ENCODE data around the gene RGS7.
"Not testable (repeated sequence)": the region's sequence is repeated elsewhere in the genome, so short reads cannot be mapped to it uniquely, and the experiment has no call there.

The RGS7 gene

DNA sequence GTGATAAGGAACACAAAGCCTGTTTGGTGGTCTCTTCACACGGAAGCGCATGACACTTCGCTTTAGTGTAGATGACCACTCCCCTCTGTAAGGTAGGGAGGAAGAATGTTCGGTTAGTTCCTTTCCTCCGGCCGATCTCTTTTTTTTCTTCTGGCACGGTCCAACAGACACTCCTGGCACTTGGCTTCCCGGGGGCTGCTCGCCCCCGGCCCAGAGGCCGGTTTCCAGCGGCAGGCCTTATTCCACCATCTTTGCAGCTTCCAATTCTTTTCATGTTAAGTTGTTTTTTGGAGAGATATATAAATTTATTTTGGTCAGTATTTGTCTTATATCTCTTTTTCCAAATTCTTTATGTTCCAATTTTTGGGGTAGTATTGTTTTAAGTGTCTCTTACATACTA lies 593.2 kb downstream of the RGS7 start:
- TF ChIP-seq, protein P1, sequence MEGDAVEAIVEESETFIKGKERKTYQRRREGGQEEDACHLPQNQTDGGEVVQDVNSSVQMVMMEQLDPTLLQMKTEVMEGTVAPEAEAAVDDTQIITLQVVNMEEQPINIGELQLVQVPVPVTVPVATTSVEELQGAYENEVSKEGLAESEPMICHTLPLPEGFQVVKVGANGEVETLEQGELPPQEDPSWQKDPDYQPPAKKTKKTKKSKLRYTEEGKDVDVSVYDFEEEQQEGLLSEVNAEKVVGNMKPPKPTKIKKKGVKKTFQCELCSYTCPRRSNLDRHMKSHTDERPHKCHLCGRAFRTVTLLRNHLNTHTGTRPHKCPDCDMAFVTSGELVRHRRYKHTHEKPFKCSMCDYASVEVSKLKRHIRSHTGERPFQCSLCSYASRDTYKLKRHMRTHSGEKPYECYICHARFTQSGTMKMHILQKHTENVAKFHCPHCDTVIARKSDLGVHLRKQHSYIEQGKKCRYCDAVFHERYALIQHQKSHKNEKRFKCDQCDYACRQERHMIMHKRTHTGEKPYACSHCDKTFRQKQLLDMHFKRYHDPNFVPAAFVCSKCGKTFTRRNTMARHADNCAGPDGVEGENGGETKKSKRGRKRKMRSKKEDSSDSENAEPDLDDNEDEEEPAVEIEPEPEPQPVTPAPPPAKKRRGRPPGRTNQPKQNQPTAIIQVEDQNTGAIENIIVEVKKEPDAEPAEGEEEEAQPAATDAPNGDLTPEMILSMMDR (conservative IDR thresholded peaks at IDR 0.05), result no peak
- no peak overlapping the region for H3K27ac ChIP-seq

DNA sequence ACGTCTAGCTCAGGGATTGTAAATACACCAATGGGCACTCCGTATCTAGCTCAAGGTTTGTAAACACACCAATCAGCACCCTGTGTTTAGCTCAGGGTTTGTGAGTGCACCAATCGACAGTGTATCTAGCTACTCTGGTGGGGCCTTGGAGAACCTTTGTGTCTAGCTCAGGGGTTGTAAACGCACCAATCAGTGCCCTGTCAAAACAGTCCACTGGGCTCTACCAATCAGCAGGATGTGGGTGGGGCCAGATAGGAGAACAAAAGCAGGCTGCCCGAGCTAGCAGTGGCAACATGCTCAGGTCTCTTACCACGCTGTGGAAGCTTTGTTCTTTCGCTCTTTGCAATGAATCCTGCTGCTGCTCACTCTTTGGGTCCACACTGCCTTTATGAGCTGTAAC lies 593.9 kb downstream of the RGS7 start:
- H3K27ac ChIP-seq, result not testable (repeated sequence)

DNA sequence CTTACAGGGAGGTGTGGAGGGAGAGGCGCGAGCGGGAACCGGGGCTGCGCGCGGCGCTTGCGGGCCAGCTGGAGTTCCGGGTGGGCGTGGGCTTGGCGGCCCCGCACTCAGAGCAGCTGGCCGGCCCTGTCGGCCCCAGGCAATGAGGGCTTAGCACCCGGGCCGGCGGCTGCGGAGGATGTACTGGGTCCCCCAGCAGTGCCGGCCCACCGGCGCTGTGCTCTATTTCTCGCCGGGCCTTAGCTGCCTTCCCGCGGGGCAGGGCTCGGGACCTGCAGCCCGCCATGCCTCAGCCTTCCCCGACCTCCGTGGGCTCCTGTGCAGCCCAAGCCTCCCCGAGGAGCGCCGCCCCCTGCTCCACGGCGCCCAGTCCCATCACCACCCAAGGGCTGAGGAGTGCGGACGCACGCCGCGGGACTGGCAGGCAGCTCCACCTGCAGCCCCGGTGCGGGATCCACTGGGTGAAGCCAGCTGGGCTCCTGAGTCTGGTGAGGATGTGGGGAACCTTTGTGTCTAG lies 594.5 kb downstream of the RGS7 start:
- not testable (repeated sequence) for H3K27ac ChIP-seq

DNA sequence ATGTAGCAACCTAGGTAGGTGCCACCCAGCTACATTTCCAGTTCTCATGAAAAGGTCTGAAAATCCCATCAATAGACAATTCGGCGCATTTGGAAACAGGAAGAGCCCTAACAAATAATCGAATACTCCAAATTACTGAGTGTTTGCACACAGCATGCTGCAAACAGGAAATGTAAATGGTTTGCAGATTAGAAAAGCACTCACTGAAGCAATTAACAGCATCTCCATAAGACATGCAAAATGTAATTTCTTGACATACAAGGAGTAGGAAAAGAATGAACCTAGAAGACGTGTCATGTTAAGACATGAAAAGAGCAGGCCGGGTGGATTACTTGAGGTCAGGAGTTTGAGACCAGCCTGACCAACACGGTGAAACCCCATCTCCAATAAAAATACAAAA lies 598.2 kb downstream of the RGS7 start:
- not testable (repeated sequence) for H3K27ac ChIP-seq

DNA sequence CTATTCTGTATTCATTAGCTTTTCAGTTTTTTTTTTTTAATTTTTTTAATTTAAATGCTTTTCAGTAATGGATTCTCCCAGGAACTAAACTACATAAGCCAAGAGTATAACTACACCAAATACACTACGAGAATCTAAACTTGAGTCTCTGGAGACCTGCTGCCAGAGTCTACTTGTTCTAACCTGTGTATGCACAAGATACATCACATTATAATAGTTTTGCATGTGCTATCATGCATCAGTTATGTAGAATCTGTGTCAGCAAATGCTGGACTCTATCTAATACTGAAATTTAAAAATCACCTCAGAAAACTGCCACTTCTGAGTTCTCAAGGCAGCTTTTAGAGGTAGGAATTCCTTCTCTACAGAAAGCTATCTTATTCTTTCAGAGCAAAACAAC lies 598.7 kb downstream of the RGS7 start:
- no peak overlapping the region for H3K27ac ChIP-seq
- TF ChIP-seq, protein P1 (conservative IDR thresholded peaks at IDR 0.05), result no peak

DNA sequence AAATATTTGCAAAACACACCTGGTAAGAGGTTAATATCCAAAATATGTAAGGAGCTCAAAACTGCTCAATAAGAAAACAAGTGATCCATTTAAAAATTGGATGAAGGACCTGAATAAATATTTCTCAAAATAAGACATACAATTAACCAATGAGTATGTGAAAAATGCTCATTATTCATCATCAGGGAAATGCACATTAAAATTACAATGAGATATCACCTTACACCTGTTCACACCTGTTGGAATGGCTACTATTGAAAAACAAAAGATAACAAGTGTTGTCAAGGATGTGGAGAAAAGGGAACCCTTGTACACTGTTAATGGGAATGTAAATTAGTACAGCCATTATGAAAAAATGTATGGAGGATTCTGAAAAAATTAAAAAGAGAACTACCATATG lies 609.1 kb downstream of the RGS7 start:
- H3K27ac ChIP-seq, result no peak overlapping the region
- TF ChIP-seq, protein P1 (conservative IDR thresholded peaks at IDR 0.05), result no peak

DNA sequence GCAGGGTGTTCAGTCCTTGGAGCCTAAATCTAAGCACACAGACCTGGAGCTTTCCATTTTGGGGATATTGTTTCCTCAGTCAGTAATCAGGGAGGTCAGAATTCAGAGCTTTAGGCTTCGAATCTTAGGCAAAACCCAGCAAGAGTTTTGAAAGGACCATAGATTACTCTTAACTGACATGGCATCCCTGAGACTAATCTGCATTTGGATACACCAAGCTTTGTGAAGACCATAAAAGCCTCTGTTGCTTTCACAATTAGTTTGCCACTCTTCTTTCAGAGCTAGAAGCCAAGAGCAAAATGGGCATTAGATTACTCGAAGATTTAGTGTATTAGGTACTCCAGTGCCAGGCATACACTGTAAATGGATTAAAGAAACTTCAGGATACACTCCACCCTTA lies 613.3 kb downstream of the RGS7 start:
- TF ChIP-seq, protein P1 (conservative IDR thresholded peaks at IDR 0.05), result no peak

DNA sequence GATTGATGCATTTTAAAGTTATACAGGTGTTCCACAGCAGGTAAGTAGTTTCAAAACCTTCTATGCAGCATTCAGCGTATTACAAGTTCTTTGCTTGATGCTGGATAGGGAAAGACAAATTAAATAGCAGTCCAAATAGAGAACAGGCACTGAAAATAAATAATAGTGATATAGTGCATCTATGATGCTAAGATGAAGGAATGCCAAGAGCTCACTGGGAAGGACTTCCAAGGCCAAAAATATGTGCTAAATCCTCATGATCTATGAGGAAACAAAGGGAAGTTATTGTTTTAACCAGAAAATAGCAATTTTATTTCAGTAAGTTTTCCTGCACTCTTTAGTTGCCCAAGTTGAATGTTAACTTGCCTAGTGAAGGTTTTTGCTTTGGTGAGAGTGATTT lies 617.3 kb downstream of the RGS7 start:
- TF ChIP-seq, protein P1 (conservative IDR thresholded peaks at IDR 0.05), result no peak
- no peak overlapping the region for H3K27ac ChIP-seq

More for the DNA sequence above, 613.3 kb downstream of the RGS7 start:
- H3K27ac ChIP-seq, result peak overlapping the region; percentile 50

DNA sequence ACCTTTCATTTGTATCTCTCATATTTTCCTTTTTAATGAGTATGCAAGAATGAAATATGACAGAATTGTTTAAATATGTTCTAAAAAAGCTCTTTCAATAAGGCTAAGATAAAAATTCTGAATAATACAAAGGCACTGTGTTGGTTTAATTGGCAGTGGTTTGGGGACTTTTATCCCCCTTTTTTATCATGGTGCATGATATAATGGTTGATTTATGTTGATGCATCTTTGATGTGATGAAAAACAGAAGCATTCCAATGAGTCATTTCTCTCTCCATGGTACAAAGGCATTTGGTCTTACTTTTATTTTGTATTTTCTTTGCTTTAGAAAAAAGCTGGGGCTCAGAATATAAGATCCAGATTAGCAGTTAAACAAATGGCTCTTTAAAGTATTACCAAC lies 617.9 kb downstream of the RGS7 start:
- TF ChIP-seq, protein P1 (conservative IDR thresholded peaks at IDR 0.05), result no peak

More for the DNA sequence above, 617.9 kb downstream of the RGS7 start:
- no peak overlapping the region for H3K27ac ChIP-seq

All from VCaP (cell line).